ENCODE data around the gene LMBR1. TPM values are rescaled to one million over a fixed set of nuclear protein-coding genes. Genes with fewer than 3 reads are reported as not detected.
A peak's percentile ranks its signal among the peaks of the same experiment; 100 is the strongest.
"Not testable (repeated sequence)": the region's sequence is repeated elsewhere in the genome, so short reads cannot be mapped to it uniquely, and the experiment has no call there.

LMBR1 gene
- total RNA-seq, 2 experiments from 2014 or later = 51.3 to 51.8 TPM

DNA sequence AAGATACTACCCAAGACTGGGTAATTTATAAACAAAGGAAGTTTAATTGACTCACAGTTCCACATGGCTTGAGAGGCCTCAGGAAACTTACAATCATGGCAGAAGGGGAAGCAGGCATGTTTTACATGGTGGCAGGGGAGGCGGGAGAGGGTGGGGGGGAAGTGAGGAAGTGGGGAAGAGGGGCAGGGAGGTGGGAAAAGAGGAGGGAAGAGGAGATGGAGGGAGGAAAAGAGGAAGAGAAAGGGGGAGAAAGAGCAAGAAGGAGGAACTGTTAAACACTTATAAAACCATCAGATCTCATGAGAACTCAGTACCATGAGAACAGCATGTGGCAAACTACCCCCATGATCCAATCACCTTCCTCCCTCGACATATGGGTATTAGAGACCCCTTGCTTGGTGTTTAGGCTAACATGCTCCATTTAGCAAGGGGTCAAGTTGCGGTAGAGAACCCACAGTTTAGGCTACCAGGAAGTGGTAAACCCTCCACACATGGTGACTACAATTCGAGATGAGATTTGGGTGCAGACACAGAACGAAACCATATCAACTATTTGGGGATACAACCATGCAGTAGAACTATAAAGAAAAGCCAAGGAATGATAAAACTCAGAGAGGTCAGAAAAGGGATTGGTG lies 3.5 kb upstream of the LMBR1 start:
- Mint-ChIP-seq H3K27ac (peak overlapping the region; percentile 72), H3K36me3 (ENCODE audit: low read depth) (no peaks in the 10 kb centered on the region), H3K27me3 (peaks cover 7% of the 10 kb centered on the region), H3K4me3 (no peak overlapping the region), H3K9me3 (no peaks in the 10 kb centered on the region), H3K4me1 (peaks cover 51% of the 10 kb centered on the region)
- no peak for DNase-seq
- ChIA-PET CTCF (interaction anchor here (0.7 to 1.2 kb wide), 2 partner anchors 26 to 53 kb away, joined by 3 read pairs; partner anchors contain the start of gene NOM1), POLR2A (no interaction called here)

DNA sequence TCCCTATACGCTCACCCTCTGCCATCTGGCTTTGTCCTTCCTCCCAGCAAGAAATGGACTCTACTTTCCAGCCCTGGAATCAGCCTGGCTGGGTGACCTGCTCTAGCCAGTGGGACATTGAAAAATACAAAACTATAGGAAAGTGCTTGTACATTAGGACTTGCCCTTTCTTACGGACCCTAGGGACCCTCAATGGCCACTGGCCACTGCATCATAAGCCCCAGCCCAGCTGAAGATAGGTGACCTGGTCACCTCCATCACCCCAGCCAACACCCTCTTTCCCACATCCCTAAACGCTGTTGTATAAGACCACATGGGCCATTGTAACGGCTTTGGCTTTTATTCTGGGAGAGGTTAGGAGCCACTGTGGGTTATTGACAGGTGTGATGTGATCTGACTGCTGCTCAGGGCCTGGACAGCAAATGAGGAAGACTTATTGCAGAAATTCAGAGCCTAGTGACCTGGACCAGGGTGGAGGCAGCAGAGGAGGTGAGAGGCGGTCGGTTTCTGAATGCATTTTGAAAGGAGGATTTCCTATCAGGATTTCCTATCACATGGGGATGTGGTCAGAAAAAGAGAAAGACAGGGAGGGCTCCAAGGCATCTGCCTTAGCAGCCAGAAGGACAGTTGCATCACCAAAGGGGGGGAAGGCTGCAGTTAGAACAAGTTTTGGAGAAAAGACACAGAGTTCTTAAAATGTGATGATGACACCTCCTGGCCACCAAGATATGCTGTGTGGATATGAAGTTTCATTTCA lies 2.2 kb upstream of the LMBR1 start:
- Mint-ChIP-seq H3K4me1 (peaks cover 58% of the 10 kb centered on the region), H3K27me3 (peaks cover 5% of the 10 kb centered on the region), H3K4me3 (peak overlapping the region; percentile 82), H3K9me3 (no peaks in the 10 kb centered on the region), H3K27ac (peak overlapping the region; percentile 72), H3K36me3 (ENCODE audit: low read depth) (no peaks in the 10 kb centered on the region)
- ChIA-PET POLR2A (interaction anchor here (2.4 to 2.5 kb wide), 2 partner anchors 55 to 254 kb away, joined by 12 to 28 read pairs; partner anchors contain the start of genes NOM1 and RNF32), CTCF (interaction anchor here (1.2 to 2.0 kb wide), 2 partner anchors 55 to 57 kb away, joined by 3 to 9 read pairs; partner anchors contain the start of gene NOM1)
- DNase-seq = peak; percentile 46

- ChIA-PET POLR2A (interaction anchor here (1.0 to 2.4 kb wide), 7 partner anchors 15 to 446 kb away, joined by 3 to 12 read pairs (median 6); partner anchors contain the start of genes NOM1 and RNF32), CTCF (interaction anchor here (1.3 to 2.1 kb wide), 2 partner anchors 10 to 57 kb away, joined by 4 to 25 read pairs; partner anchors contain the start of gene NOM1)
- Mint-ChIP-seq H3K4me3 (peak overlapping the region; percentile 85), H3K4me1 (peaks cover 59% of the 10 kb centered on the region), H3K9me3 (no peaks in the 10 kb centered on the region), H3K27ac (peak overlapping the region; percentile 85), H3K27me3 (no peaks in the 10 kb centered on the region), H3K36me3 (ENCODE audit: low read depth) (peaks cover 8% of the 10 kb centered on the region)
- DNase-seq = peak; percentile 69
Observed at GRCh38 chr7:156892081-156892800, 742 bp downstream of the LMBR1 start.

DNA sequence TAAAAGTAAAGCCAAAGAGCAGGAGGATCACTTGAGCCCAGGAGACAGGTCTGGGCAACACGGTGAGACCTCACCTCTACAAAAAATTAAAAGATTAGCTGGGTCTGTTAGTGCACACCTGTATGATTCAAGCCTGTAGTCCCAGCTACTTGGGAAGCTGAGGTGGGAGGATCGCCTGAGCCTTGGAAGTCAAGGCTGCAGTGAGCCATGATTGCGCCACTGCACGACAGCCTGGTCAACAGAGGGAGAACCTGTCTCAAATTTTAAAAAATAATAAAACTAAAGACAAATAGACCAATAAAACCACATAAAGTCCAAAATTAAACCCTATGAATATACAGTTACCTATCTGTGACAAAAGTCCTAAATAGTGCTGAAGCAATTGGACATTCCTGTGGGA lies 3.2 kb downstream of the LMBR1 start:
- ChIA-PET CTCF (no interaction called here), POLR2A (no interaction called here)
- Mint-ChIP-seq H3K36me3 (ENCODE audit: low read depth) (peaks cover 13% of the 10 kb centered on the region), H3K27me3 (no peaks in the 10 kb centered on the region), H3K4me3 (no peak overlapping the region), H3K27ac (no peak overlapping the region), H3K4me1 (peaks cover 34% of the 10 kb centered on the region), H3K9me3 (no peaks in the 10 kb centered on the region)
- no peak for DNase-seq

- POLR2A ChIA-PET = no interaction called here
Observed at GRCh38 chr7:156889089-156889488, 3.9 kb downstream of the LMBR1 start.

DNA sequence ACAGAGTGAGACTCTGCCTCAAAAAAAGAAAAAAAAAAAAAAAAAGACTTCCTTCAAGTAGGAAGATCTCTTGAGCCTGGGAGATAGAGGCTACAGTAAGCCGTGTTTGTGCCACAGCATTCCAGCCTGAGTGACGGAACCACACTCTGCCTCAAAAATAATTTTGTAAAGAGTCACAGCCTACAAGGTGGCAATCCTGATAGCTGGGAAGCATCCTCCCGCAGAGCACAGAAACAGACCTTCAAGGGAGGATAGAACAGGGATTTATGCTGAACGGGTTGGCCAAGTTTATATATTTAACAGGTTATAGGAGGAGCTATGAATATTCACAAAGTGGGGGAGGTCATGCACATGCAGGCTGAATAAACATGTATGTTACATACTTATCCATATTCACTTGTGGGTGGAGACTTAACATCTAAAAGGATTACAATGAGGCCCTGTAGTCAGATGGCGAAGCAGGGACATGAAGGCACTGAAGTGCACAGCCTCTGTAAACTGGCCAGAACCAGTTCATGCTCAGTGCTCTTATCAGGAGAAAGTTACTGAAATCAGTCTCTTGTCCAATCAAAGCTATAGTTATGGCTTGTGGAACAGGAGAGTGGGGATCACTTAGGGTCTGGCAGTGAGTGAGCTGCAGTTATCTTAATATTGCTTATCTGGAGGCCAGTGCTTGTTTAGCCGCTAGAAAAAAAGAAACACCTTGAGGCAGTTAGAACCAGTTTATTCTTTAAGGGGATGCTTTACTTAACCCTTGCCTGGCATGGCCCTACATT lies 6.8 kb downstream of the LMBR1 start:
- no peak for DNase-seq
- H3K9me3 Mint-ChIP-seq = peaks cover 3% of the 10 kb centered on the region
- peaks cover 39% of the 10 kb centered on the region for H3K36me3 Mint-ChIP-seq (ENCODE audit: low read depth)
- peaks cover 34% of the 10 kb centered on the region for H3K4me1 Mint-ChIP-seq
- H3K27me3 Mint-ChIP-seq = no peaks in the 10 kb centered on the region
- ChIA-PET CTCF (no interaction called here), POLR2A (no interaction called here)
- no peak overlapping the region for H3K27ac Mint-ChIP-seq
- no peak overlapping the region for H3K4me3 Mint-ChIP-seq

More at GRCh38 chr7:156889089-156889488, 3.9 kb downstream of the LMBR1 start:
- Mint-ChIP-seq H3K27me3 (no peaks in the 10 kb centered on the region), H3K36me3 (ENCODE audit: low read depth) (peaks cover 18% of the 10 kb centered on the region), H3K4me1 (peaks cover 28% of the 10 kb centered on the region), H3K9me3 (no peaks in the 10 kb centered on the region), H3K4me3 (no peak overlapping the region), H3K27ac (no peak overlapping the region)
- DNase-seq = no peak
- CTCF ChIA-PET = no interaction called here

- no peak overlapping the region for H3K4me3 Mint-ChIP-seq
- no peaks in the 10 kb centered on the region for H3K27me3 Mint-ChIP-seq
- DNase-seq = no peak
- POLR2A ChIA-PET = no interaction called here
- H3K27ac Mint-ChIP-seq = no peak overlapping the region
- peaks cover 41% of the 10 kb centered on the region for H3K4me1 Mint-ChIP-seq
- H3K36me3 Mint-ChIP-seq (ENCODE audit: low read depth) = peaks cover 66% of the 10 kb centered on the region
- H3K9me3 Mint-ChIP-seq = peaks cover 33% of the 10 kb centered on the region
- CTCF ChIA-PET = interaction anchor here (1.6 kb wide), 1 partner anchor 11 kb away, joined by 4 read pairs; the partner anchor contains the start of gene LMBR1
Observed at GRCh38 chr7:156881679-156882078, 11.3 kb downstream of the LMBR1 start.

DNA sequence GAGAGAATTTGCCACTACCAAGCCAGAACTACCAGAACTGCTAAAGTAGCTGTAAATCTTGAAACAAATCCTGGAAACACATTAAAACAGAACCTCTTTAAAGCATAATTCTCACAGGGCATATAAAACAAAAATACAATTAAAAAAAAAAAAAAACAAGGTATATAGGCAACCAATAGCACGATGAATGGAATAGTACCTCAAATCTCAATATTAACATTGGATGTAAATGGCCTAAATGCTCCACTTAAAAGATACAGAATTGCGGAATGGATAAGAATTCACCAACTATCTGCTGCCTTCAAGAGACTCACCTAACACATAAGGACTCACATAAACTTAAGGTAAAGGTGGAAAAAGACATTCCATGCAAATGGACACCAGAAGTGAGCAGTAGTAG lies 17.2 kb downstream of the LMBR1 start:
- ChIA-PET POLR2A (no interaction called here), CTCF (interaction anchor here (0.6 kb wide), 1 partner anchor 52 kb away, joined by 3 read pairs; no protein-coding TSS in a partner anchor)

GRCh38 chr7:156868363-156868762 lies 24.6 kb downstream of the LMBR1 start:
- DNase-seq, POLR2A ChIA-PET, H3K27me3 Mint-ChIP-seq, H3K4me3 Mint-ChIP-seq, CTCF ChIA-PET, H3K9me3 Mint-ChIP-seq, H3K4me1 Mint-ChIP-seq, H3K27ac Mint-ChIP-seq: not testable (repeated sequence)
- H3K36me3 Mint-ChIP-seq (ENCODE audit: low read depth) = peaks cover 30% of the 10 kb centered on the region

More for the DNA sequence above, 17.2 kb downstream of the LMBR1 start:
- Mint-ChIP-seq H3K27ac (no peak overlapping the region), H3K4me3 (no peak overlapping the region), H3K36me3 (ENCODE audit: low read depth) (peaks cover 68% of the 10 kb centered on the region), H3K27me3 (no peaks in the 10 kb centered on the region), H3K4me1 (peaks cover 40% of the 10 kb centered on the region), H3K9me3 (peaks cover 48% of the 10 kb centered on the region)
- DNase-seq = no peak

GRCh38 chr7:156865493-156865892 lies 27.5 kb downstream of the LMBR1 start:
- ChIA-PET CTCF (interaction anchor here (0.7 kb wide), 1 partner anchor 11 kb away, joined by 5 read pairs; no protein-coding TSS in a partner anchor), POLR2A (no interaction called here)
- Mint-ChIP-seq H3K27me3 (no peaks in the 10 kb centered on the region), H3K27ac (no peak overlapping the region), H3K4me3 (no peak overlapping the region), H3K36me3 (ENCODE audit: low read depth) (peaks cover 38% of the 10 kb centered on the region), H3K9me3 (peaks cover 15% of the 10 kb centered on the region), H3K4me1 (no peaks in the 10 kb centered on the region)
- no peak for DNase-seq

- H3K27ac Mint-ChIP-seq, CTCF ChIA-PET, H3K4me1 Mint-ChIP-seq, H3K4me3 Mint-ChIP-seq, DNase-seq, H3K27me3 Mint-ChIP-seq, POLR2A ChIA-PET: not testable (repeated sequence)
- Mint-ChIP-seq H3K36me3 (ENCODE audit: low read depth) (peaks cover 63% of the 10 kb centered on the region), H3K9me3 (peaks cover 43% of the 10 kb centered on the region)
Observed at GRCh38 chr7:156862022-156862421, 31.0 kb downstream of the LMBR1 start.

- Mint-ChIP-seq H3K36me3 (ENCODE audit: low read depth) (peaks cover 69% of the 10 kb centered on the region), H3K27me3 (no peaks in the 10 kb centered on the region), H3K9me3 (peaks cover 47% of the 10 kb centered on the region), H3K4me3 (no peak overlapping the region), H3K27ac (no peak overlapping the region), H3K4me1 (no peaks in the 10 kb centered on the region)
- ChIA-PET CTCF (no interaction called here), POLR2A (no interaction called here)
- no peak for DNase-seq
Observed at GRCh38 chr7:156861212-156861611, 31.8 kb downstream of the LMBR1 start.
